Measurements from ENCODE around the gene ZNF296. TPM values are rescaled to one million over a fixed set of nuclear protein-coding genes. Genes with fewer than 3 reads are reported as not detected.

ZNF296 gene
- total and polyA plus RNA-seq, 2 of the 13 experiments (the other 11 are each of a cell fraction or from before 2014, with no cell fraction given), result 0.26 to 0.62 TPM

- Histone ChIP-seq H3K27me3 (ENCODE audit: control insufficient read depth in 1 of 2, insufficient read depth in 2 of 2, low read length in 2 of 2) (no peaks in the 10 kb centered on the region), H3K4me3 (replicated peaks in 1 of 3; ENCODE audit: insufficient read depth in 1 of 3, low read depth in 2 of 3, low read length in 3 of 3) (no peak overlapping the region), H4K20me1 (ENCODE audit: insufficient read depth, low read length) (peaks cover 11% of the 10 kb centered on the region; the same call in 1 of the 2 replicates), H3K4me1 (ENCODE audit: insufficient read depth, low read length) (peaks cover 5% of the 10 kb centered on the region), H3K27ac (ENCODE audit: extremely low read length, insufficient read depth, low read length) (no peak overlapping the region), H3K9me3 (ENCODE audit: low read length) (no peaks in the 10 kb centered on the region), H3K9ac (ENCODE audit: insufficient read depth, low read depth, low read length) (no peak overlapping the region), H3K4me2 (ENCODE audit: low read depth, low read length) (no peak overlapping the region), H3K79me2 (ENCODE audit: insufficient read depth, low read length) (peaks cover 51% of the 10 kb centered on the region), H2AFZ (ENCODE audit: low read length) (no peak overlapping the region), H3K36me3 (replicated peaks in 1 of 2; ENCODE audit: control insufficient read depth in 1 of 2, insufficient read depth in 2 of 2, low read length in 2 of 2) (peaks cover 5 to 11% of the 10 kb centered on the region in 2 experiments; a peak in 3 of 5 replicates)
- no peak for DNase-seq (ENCODE audit: low spot score)
- CTCF ChIA-PET (ENCODE audit: low intra/inter-chr PET ratio, low total read pairs), result no interaction called here
- no peak for ATAC-seq
- FAIRE-seq, result no peak
- intact Hi-C loops (cut with micrococcal nuclease; ENCODE audit: unreplicated experiment) (no loop called here), in situ Hi-C loops (cut with HindIII; ENCODE audit: extremely low pct_ligation_motif_present, low pct_unique_long_range_greater_than_20kb) (loop anchor here (10.0 kb wide), 1 partner anchor 109 kb away; no protein-coding TSS in a partner anchor)
- POLR2A ChIA-PET, result interaction anchor here (0.5 to 1.4 kb wide), 2 partner anchors 9 to 10 kb away, joined by 3 to 4 read pairs; no protein-coding TSS in a partner anchor
- WGBS (ENCODE audit: low lambda C conversion rate), result 98% methylated on average over 9 of the region's 9 CpGs
- TF ChIP-seq GABPB1 (CRISPR knock-in tag; IDR thresholded peaks at IDR 0.05) (no peak), ZFYVE20 (CRISPR knock-in tag; IDR thresholded peaks at IDR 0.05; ENCODE audit: borderline replicate concordance, low read depth) (no peak), HOXA3 (CRISPR knock-in tag; IDR thresholded peaks at IDR 0.05) (no peak), CHCHD3 (CRISPR knock-in tag; IDR thresholded peaks at IDR 0.05) (no peak), ZZZ3 (CRISPR knock-in tag; IDR thresholded peaks at IDR 0.05; ENCODE audit: borderline replicate concordance) (no peak), IKZF1 (IDR thresholded peaks at IDR 0.05) (no peak)
- TF ChIP-seq, protein P1, sequence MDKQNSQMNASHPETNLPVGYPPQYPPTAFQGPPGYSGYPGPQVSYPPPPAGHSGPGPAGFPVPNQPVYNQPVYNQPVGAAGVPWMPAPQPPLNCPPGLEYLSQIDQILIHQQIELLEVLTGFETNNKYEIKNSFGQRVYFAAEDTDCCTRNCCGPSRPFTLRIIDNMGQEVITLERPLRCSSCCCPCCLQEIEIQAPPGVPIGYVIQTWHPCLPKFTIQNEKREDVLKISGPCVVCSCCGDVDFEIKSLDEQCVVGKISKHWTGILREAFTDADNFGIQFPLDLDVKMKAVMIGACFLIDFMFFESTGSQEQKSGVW (CRISPR knock-in tag; IDR thresholded peaks at IDR 0.05; ENCODE audit: borderline replicate concordance), result no peak
- no TSS peak for BruUV-seq (replicated peaks)
Observed at GRCh38 chr19:45123440-45123850, 47.2 kb upstream of the ZNF296 start.

DNA sequence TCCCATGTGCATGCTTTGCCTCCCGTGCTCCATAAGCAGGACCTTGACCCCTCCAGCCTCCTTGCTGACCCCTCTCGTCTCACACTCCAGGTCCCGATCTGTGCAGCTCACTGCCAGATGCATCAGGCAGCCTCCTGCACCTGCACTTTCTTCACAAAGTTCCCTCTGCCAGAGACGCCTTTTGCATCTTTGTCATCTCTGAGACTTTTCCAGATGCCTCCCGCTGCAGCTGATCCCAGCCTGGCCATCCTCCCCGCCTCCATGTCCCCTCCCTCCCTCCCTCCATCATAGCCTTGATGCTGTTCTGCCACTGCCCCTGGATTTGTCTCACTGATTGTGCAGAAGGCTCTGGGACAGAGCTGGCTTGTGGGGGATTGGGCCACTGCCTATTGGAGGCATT lies 46.6 kb upstream of the ZNF296 start:
- ATAC-seq, result no peak
- in situ Hi-C loops (cut with HindIII; ENCODE audit: extremely low pct_ligation_motif_present, low pct_unique_long_range_greater_than_20kb) (loop anchor here (10.0 kb wide), 1 partner anchor 108 kb away; no protein-coding TSS in a partner anchor), intact Hi-C loops (cut with micrococcal nuclease; ENCODE audit: unreplicated experiment) (no loop called here)
- peaks cover 55% of the 10 kb centered on the region for H3K79me2 ChIP-seq (ENCODE audit: insufficient read depth, low read length)
- H3K9me3 ChIP-seq (ENCODE audit: low read length), result no peaks in the 10 kb centered on the region
- H3K27ac ChIP-seq (ENCODE audit: extremely low read length, insufficient read depth, low read length), result no peak overlapping the region
- H4K20me1 ChIP-seq (ENCODE audit: insufficient read depth, low read length), result peaks cover 11% of the 10 kb centered on the region; the same call in 1 of the 2 replicates
- no peak for DNase-seq (ENCODE audit: low spot score)
- ChIA-PET POLR2A (no interaction called here), CTCF (ENCODE audit: low intra/inter-chr PET ratio, low total read pairs) (no interaction called here)
- no peaks in the 10 kb centered on the region for H3K27me3 ChIP-seq (ENCODE audit: control insufficient read depth in 1 of 2, insufficient read depth in 2 of 2, low read length in 2 of 2)
- no TSS peak for BruUV-seq (replicated peaks)
- TF ChIP-seq ZNF687 (CRISPR knock-in tag; IDR thresholded peaks at IDR 0.05) (no peak), MTA1 (CRISPR knock-in tag; IDR thresholded peaks at IDR 0.05; ENCODE audit: borderline replicate concordance) (no peak), ZNF552 (CRISPR knock-in tag; IDR thresholded peaks at IDR 0.05; ENCODE audit: borderline replicate concordance) (no peak)
- TF ChIP-seq, protein P2, sequence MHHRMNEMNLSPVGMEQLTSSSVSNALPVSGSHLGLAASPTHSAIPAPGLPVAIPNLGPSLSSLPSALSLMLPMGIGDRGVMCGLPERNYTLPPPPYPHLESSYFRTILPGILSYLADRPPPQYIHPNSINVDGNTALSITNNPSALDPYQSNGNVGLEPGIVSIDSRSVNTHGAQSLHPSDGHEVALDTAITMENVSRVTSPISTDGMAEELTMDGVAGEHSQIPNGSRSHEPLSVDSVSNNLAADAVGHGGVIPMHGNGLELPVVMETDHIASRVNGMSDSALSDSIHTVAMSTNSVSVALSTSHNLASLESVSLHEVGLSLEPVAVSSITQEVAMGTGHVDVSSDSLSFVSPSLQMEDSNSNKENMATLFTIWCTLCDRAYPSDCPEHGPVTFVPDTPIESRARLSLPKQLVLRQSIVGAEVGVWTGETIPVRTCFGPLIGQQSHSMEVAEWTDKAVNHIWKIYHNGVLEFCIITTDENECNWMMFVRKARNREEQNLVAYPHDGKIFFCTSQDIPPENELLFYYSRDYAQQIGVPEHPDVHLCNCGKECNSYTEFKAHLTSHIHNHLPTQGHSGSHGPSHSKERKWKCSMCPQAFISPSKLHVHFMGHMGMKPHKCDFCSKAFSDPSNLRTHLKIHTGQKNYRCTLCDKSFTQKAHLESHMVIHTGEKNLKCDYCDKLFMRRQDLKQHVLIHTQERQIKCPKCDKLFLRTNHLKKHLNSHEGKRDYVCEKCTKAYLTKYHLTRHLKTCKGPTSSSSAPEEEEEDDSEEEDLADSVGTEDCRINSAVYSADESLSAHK (CRISPR knock-in tag; IDR thresholded peaks at IDR 0.05; ENCODE audit: borderline replicate concordance), result no peak
- H3K36me3 ChIP-seq (replicated peaks in 1 of 2; ENCODE audit: control insufficient read depth in 1 of 2, insufficient read depth in 2 of 2, low read length in 2 of 2), result peaks cover 4 to 8% of the 10 kb centered on the region in 2 experiments; a peak in 3 of 5 replicates
- FAIRE-seq, result no peak
- peaks cover under 1% of the 10 kb centered on the region; the same call in 1 of the 2 replicates for H3K4me1 ChIP-seq (ENCODE audit: insufficient read depth, low read length)
- H2AFZ ChIP-seq (ENCODE audit: low read length), result no peak overlapping the region
- 93% methylated on average over 6 of the region's 6 CpGs for WGBS (ENCODE audit: low lambda C conversion rate)
- no peak overlapping the region for H3K4me3 ChIP-seq (replicated peaks in 1 of 3; ENCODE audit: insufficient read depth in 1 of 3, low read depth in 2 of 3, low read length in 3 of 3)
- H3K4me2 ChIP-seq (ENCODE audit: low read depth, low read length), result no peak overlapping the region
- no peak overlapping the region for H3K9ac ChIP-seq (ENCODE audit: insufficient read depth, low read depth, low read length)
